ENCODE data around the gene ZNF783.
A peak's percentile ranks its signal among the peaks of the same experiment; 100 is the strongest.
"Not testable (repeated sequence)": the region's sequence is repeated elsewhere in the genome, so short reads cannot be mapped to it uniquely, and the experiment has no call there.

Gene ZNF783

GRCh38 chr7:149226840-149227494 is 35.0 kb upstream of the ZNF783 start:
- in situ Hi-C loops (cut with HindIII; ENCODE audit: low pct_unique_long_range_greater_than_20kb, low sequenced_read_pairs), result no loop called here
- DNase-seq (ENCODE audit: low read depth in 1 of 2, low spot score in 1 of 2), result no peak
- no peak for TF ChIP-seq JUND (IDR thresholded peaks at IDR 0.05; ENCODE audit: low read depth)

DNA sequence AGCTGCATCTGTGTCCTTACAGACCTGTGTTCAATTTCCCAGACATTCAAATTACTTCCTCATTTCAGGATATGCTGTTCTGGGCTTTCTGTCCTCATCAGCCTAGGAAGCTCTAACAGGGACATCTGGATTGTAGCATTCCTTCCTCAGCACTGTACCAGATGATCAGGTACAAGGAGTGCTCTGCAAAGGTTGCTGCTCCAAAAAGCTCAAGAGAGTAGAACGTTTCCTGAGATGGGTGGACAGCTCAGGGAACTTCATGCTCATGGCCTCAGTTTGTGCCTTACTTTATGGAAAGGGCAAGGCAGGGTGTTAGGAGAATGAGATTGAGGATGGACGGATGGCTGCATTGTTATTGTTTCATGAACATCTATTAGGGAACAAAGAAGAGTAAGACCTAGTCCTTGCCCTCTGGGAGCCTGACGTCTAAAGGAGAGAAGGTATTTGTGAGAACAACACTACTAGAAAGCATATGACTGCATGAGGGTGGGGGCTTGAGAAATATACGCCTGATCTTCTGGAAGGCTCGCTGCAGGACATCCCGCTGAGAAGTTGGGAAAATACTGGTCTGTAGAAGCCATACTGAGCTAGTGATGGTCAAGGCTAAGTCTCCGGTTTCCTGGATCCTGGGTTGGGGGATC is 33.0 kb upstream of the ZNF783 start:
- no peak for DNase-seq (ENCODE audit: low read depth in 1 of 2, low spot score in 1 of 2)
- in situ Hi-C loops (cut with HindIII; ENCODE audit: low pct_unique_long_range_greater_than_20kb, low sequenced_read_pairs), result no loop called here
- TF ChIP-seq JUND (IDR thresholded peaks at IDR 0.05; ENCODE audit: low read depth), result no peak

DNA sequence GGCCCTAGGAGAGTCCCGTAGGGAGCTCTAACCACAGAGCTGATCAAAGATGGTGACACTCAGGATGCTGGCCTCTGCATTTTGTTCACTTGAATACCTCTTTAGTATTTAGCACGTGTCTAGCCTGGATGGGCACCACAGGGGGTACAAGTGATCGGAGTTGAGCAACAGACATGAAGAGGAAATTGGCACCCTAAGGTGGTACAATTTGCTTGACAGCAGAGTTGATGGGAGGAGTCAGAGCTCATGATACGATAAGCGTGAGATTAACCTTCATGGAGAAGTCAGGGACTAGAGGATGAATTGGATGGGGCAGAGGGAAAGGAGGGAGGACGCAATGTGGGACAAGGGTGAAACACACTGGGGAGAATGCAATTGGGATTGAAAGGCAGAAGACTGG is 32.5 kb upstream of the ZNF783 start:
- in situ Hi-C loops (cut with HindIII; ENCODE audit: low pct_unique_long_range_greater_than_20kb, low sequenced_read_pairs), result no loop called here
- no peak for DNase-seq (ENCODE audit: low read depth in 1 of 2, low spot score in 1 of 2)
- no peak for TF ChIP-seq JUND (IDR thresholded peaks at IDR 0.05; ENCODE audit: low read depth)

DNA sequence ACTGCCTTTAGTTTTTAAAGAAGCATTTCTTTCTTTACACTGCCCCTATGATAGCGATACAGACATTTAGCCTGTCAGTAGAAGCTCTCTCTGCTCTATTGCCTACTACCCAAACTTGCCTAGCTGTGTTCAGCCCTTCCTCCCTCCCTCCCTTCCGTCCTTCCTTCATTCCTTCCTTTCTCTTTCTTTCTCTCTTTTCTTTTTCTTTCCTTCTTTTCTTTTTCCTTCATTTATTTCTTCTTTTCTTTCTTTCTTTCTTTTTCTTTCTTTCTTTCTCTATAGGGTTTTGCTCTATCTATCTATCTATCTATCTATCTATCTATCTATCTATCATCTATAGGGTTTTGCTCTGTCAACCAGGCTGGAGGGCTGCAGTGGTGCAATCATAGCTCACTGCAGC is 29.6 kb upstream of the ZNF783 start:
- no peak for TF ChIP-seq JUND (IDR thresholded peaks at IDR 0.05; ENCODE audit: low read depth)
- DNase-seq (ENCODE audit: low read depth in 1 of 2, low spot score in 1 of 2), result no peak
- in situ Hi-C loops (cut with HindIII; ENCODE audit: low pct_unique_long_range_greater_than_20kb, low sequenced_read_pairs), result no loop called here

DNA sequence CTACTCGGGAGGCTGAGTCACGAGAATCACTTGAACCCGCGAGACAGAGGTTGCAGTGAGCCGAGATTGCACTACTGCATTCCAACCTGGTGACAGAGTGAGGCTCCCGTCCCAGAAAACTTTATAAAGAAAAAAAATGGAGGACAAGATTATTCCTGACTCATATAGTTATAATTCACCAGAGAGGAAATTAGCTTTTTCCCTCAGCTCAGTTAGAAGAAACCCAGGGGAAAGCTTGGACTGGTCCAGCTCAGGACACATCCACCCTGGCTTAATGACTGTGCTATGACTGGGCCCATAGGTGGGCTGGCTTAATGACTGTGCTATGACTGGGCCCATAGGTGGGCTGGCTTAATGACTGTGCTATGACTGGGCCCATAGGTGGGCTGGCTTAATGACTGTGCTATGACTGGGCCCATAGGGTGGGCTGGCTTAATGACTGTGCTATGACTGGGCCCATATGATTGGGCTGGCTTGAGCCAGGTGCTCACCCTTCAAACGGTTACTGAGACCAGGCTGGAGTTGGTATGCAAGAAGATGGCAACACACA is 28.3 kb upstream of the ZNF783 start:
- DNase-seq (ENCODE audit: low read depth in 1 of 2, low spot score in 1 of 2); in situ Hi-C loops (cut with HindIII; ENCODE audit: low pct_unique_long_range_greater_than_20kb, low sequenced_read_pairs): not testable (repeated sequence)

GRCh38 chr7:149237502-149237901 is 24.5 kb upstream of the ZNF783 start:
- TF ChIP-seq JUND (IDR thresholded peaks at IDR 0.05; ENCODE audit: low read depth), result no peak
- in situ Hi-C loops (cut with HindIII; ENCODE audit: low pct_unique_long_range_greater_than_20kb, low sequenced_read_pairs), result no loop called here
- DNase-seq (ENCODE audit: low read depth in 1 of 2, low spot score in 1 of 2), result no peak

- DNase-seq (ENCODE audit: low read depth in 1 of 2, low spot score in 1 of 2), result no peak
- in situ Hi-C loops (cut with HindIII; ENCODE audit: low pct_unique_long_range_greater_than_20kb, low sequenced_read_pairs), result no loop called here
- no peak for TF ChIP-seq JUND (IDR thresholded peaks at IDR 0.05; ENCODE audit: low read depth)
Observed at GRCh38 chr7:149238051-149238450, 23.9 kb upstream of the ZNF783 start.

GRCh38 chr7:149239345-149240143 is 22.5 kb upstream of the ZNF783 start, which contains the start of gene ZNF212:
Gene ZNF212 (plus strand): TSS chr7:149239651. CDS start chr7:149239779, 128 bp downstream.
- in situ Hi-C loops (cut with HindIII; ENCODE audit: low pct_unique_long_range_greater_than_20kb, low sequenced_read_pairs), result no loop called here
- TF ChIP-seq JUND (IDR thresholded peaks at IDR 0.05; ENCODE audit: low read depth), result no peak
- DNase-seq (ENCODE audit: low read depth in 1 of 2, low spot score in 1 of 2), result peak; percentile 90 to 93

- in situ Hi-C loops (cut with HindIII; ENCODE audit: low pct_unique_long_range_greater_than_20kb, low sequenced_read_pairs), result no loop called here
- no peak for DNase-seq (ENCODE audit: low read depth in 1 of 2, low spot score in 1 of 2)
- no peak for TF ChIP-seq JUND (IDR thresholded peaks at IDR 0.05; ENCODE audit: low read depth)
Observed at GRCh38 chr7:149240637-149241036, 21.4 kb upstream of the ZNF783 start.

- DNase-seq (ENCODE audit: low read depth in 1 of 2, low spot score in 1 of 2), result no peak
- no peak for TF ChIP-seq JUND (IDR thresholded peaks at IDR 0.05; ENCODE audit: low read depth)
- in situ Hi-C loops (cut with HindIII; ENCODE audit: low pct_unique_long_range_greater_than_20kb, low sequenced_read_pairs), result no loop called here
Observed at GRCh38 chr7:149241696-149242095, 20.3 kb upstream of the ZNF783 start.

GRCh38 chr7:149245244-149245643 is 16.8 kb upstream of the ZNF783 start:
- TF ChIP-seq JUND (IDR thresholded peaks at IDR 0.05; ENCODE audit: low read depth), result no peak
- no peak for DNase-seq (ENCODE audit: low read depth in 1 of 2, low spot score in 1 of 2)
- in situ Hi-C loops (cut with HindIII; ENCODE audit: low pct_unique_long_range_greater_than_20kb, low sequenced_read_pairs), result no loop called here

DNA sequence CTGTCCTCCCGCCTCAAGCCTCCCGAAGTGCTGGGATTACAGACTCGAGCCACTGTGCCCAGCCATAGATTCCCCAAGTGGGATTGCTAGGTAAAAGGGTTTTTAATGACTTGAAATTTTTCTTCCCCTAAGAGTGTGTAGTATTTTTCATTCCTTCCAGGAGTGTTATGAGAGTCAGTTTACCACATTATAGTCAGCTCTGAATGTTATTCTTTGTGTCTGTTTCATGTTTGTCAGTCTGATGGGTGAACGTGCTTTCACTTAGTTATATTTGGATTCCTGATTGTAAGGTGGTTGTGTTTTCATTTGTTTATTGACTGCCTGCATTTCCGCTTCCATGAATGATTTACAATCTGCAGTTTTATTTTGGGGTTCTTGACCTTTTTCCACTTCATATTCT is 16.3 kb upstream of the ZNF783 start:
- no peak for TF ChIP-seq JUND (IDR thresholded peaks at IDR 0.05; ENCODE audit: low read depth)
- no peak for DNase-seq (ENCODE audit: low read depth in 1 of 2, low spot score in 1 of 2)
- in situ Hi-C loops (cut with HindIII; ENCODE audit: low pct_unique_long_range_greater_than_20kb, low sequenced_read_pairs), result no loop called here

DNA sequence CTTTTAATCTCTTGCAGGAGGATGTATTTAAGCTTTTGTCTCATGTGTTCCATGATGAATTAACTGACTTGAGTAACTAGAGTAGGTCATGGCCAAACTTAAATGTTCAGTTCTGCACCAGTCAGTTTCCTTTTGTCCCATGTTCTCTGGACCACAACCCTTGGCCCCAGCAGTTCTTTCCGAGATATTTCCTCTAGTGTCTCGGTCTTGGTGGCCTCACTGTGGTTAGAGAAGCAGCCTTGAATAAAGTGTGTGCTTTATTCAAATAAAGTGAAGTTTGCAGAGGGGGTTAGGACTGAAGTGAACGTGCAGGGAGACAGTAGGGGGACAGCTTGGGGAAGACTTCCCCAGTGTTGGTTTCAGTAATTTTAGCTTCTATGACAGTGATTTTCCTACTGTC is 13.2 kb upstream of the ZNF783 start:
- no peak for TF ChIP-seq JUND (IDR thresholded peaks at IDR 0.05; ENCODE audit: low read depth)
- no peak for DNase-seq (ENCODE audit: low read depth in 1 of 2, low spot score in 1 of 2)

GRCh38 chr7:149250151-149250550 is 11.8 kb upstream of the ZNF783 start:
- in situ Hi-C loops (cut with HindIII; ENCODE audit: low pct_unique_long_range_greater_than_20kb, low sequenced_read_pairs); DNase-seq (ENCODE audit: low read depth in 1 of 2, low spot score in 1 of 2): not testable (repeated sequence)

More for the DNA sequence above, 13.2 kb upstream of the ZNF783 start:
- in situ Hi-C loops (cut with HindIII; ENCODE audit: low pct_unique_long_range_greater_than_20kb, low sequenced_read_pairs), result no loop called here

GRCh38 chr7:149251518-149251917 is 10.5 kb upstream of the ZNF783 start:
- in situ Hi-C loops (cut with HindIII; ENCODE audit: low pct_unique_long_range_greater_than_20kb, low sequenced_read_pairs); DNase-seq (ENCODE audit: low read depth in 1 of 2, low spot score in 1 of 2): not testable (repeated sequence)
